Right renal pelvis (tissue), 4 donors: Measurements from ENCODE around the gene SPRING1. TPM values are rescaled to one million over a fixed set of nuclear protein-coding genes. Genes with fewer than 3 reads are reported as not detected.
"Not testable (repeated sequence)": the region's sequence is repeated elsewhere in the genome, so short reads cannot be mapped to it uniquely, and the experiment has no call there.

ENCODE experiments used
- DNase-seq, 4 donors: peaks; one replicate each; pipeline ENCODE4 v3.0.0-alpha.2; 2013; ENCODE audit warnings: low read depth in 4 of 4, low spot score in 3 of 4, missing footprints in 1 of 4
- polyA plus RNA-seq, 4 donors: library from polyadenylated mRNA; unstranded; fragments of 120-200 nt; gene quantifications; one replicate each; pipeline ENCODE4 v1.2.1, GENCODE V29; 2013; ENCODE audit not compliant: insufficient read length in 4 of 4

Gene SPRING1, protein sequence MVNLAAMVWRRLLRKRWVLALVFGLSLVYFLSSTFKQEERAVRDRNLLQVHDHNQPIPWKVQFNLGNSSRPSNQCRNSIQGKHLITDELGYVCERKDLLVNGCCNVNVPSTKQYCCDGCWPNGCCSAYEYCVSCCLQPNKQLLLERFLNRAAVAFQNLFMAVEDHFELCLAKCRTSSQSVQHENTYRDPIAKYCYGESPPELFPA
- polyA plus RNA-seq: 10 to 100 TPM; 35.3 to 39.9 (median 37.3) TPM

DNA sequence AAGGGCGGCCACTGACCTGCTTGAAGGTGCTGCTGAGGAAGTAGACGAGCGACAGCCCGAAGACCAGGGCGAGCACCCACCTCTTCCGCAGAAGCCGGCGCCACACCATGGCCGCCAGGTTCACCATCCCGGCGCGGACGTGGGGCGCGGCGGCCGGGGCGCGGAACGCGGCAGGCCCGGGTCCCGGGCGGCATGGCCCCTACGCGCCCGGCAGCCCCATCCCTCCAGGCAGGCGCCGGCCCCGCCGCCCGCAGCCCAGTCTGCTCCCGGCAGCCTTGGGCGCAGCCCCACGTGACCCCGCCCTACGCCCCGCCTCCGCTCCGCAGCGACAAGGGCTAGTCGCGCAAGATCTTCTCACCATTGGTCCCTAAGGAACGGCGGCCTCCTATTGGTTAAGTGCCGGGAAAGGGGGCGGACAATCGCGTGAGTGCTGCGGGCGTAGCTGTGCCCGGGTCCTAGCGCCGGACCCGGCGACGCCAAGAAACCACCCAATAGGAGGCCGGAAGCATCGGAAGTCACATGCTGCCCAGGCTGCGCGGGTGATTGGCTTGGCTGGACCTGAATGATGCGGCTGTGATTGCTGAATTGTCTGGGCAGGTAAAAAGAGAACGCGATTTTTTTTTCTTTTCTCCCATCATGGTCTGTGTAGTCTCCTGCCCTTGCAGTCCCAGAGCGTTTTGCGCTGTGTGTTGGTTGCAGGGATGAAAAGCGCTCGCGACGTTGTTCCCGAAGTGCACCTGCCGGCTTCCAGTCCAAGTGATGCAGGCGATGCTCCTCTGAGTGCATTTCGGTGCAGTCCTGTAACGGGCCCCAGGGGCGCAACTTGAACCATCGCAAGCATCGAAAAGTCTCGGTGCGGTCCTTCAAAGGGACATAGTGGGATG is at the start of gene SPRING1, which contains the start of gene RNFT2:
Gene SPRING1, minus strand, starts transcription at position 296 of the 884 bp plus-strand sequence. Its CDS starts 169 bp downstream, at position 127.
Gene RNFT2, plus strand, starts transcription at position 542 of the 884 bp plus-strand sequence. CDS start 2,183 bp downstream, outside the sequence.
- DNase-seq: peak; percentile 95 to 99 (median 98)

DNA sequence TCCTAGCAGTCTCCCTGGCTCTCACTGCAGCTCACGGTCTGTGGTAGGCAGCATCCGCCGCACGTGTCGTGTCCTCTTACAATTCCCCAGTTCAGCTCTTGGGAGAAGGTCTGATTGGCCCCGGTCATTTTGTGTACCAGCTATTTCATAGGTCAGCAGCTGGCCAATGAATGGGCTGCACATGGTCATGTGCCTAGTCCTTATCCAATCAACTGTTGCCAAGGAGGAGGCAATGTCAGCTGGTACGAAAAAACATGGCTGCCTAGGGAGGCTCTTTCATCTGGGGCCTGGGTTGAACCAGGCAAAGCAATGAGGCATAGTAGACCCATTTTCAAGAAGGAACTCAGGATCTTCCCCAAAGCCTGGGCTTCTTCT is 46.4 kb upstream of the SPRING1 start:
- DNase-seq: no peak

GRCh38 chr12:116783525-116784237 is 45.8 kb upstream of the SPRING1 start:
- DNase-seq: no peak

- DNase-seq: no peak
Measured at GRCh38 chr12:116780942-116781341, 43.1 kb upstream of the SPRING1 start.

DNA sequence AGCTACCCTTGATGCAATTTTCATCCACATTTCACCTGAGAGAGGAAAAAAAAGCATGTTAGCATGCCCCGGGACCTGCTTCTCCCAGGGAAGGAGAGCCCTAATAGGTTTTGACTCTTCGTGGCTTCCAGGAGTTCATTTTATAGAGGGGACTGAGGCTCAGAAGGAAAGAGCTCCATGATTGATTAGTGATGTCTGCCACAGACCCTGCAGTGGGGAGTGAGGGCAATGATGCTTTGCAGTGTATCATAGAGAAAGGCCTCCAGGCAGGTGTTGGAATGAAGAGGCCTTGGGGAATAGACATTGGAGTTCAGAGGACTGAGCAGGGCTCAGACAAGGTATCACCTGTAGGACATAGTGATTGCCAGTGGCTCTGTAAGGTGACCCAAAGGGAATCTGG is 41.7 kb upstream of the SPRING1 start:
- DNase-seq: no peak

- DNase-seq: no peak
Measured at GRCh38 chr12:116777245-116777644, 39.4 kb upstream of the SPRING1 start.

GRCh38 chr12:116774020-116774419 is 36.2 kb upstream of the SPRING1 start:
- DNase-seq: no peak

DNA sequence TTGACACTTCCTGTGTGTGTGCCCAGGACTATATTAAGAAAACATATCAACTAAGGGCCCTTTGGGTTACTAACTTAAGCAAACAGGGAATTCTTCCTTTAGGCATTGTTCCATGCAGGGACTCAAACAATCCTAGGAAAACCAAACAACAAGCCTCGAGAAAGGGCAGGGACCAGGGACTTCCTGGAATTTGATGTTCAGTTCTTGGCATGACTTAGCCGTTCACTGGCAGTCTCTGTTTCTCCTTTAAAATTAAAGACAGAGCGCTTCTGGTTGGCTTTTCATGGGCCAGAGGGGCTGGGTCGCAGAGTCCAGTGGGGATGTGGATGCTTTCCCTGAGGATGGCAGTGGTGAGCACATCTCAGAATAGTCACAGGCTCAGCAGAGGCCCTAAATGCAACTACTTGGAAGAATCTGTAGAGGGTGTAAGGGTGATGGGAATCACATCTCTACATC is 35.4 kb upstream of the SPRING1 start:
- DNase-seq: no peak

DNA sequence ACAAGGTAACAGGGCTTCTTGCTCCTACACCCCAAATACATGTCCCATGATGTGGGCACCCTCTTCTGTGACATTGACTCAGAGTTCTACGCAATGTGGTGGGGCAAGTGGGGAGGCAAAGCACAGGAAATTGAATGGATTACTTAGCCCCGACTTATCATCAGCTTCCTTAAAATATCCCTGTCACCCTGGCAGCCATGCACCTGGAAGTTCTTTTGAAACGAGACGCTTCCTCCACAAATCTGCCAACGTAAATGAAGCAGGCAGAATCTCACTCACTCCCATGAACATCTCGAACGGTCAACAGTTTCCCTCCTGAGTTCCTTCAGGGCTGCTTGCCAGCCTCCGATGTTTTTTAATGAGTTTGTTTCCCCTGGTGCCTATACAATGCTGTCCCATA is 33.8 kb upstream of the SPRING1 start:
- DNase-seq: no peak

- no peak for DNase-seq
Measured at GRCh38 chr12:116766746-116767145, 28.9 kb upstream of the SPRING1 start.

GRCh38 chr12:116766285-116766684 is 28.4 kb upstream of the SPRING1 start:
- DNase-seq: no peak

DNA sequence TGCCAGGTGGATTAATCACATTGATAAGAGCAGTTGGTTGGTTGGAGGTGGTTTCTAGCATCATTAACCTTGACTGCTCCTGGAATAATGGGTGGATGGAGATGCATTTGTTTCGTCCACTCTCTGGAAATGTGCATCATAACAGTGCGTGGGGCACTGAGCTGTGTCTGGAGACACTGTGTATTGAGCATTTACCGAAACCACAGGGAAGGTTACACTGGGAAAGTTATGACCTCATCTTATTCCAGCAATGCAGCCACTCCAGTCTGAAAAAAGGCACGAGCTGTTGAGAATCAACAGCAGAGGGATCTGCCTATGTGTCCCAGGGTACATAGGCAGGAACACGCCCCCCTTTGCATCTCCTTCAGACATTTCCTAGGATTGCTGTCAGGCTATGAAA is 27.4 kb upstream of the SPRING1 start:
- no peak for DNase-seq

- DNase-seq: no peak
Measured at GRCh38 chr12:116761499-116761898, 23.6 kb upstream of the SPRING1 start.

DNA sequence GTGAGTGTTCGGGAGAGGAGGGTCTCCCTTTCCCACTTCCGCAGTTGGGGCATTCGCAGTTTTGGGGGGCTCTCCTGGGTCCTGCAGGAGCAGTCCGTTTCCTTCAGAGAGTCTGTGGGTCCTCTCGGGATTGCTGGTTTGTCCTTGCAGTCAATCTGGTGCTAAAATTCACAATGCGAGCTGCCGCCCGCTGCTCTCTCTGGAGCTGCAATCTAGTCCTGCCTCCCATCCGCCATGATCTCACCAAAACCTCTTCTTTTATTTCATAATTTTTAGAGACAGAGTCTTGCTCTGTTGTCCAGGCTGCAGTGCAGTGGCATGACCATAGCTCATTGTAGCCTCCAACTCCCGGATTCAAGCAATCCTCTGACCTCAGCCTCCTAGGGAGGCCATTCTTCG is 22.8 kb upstream of the SPRING1 start:
- DNase-seq: no peak

GRCh38 chr12:116759783-116760621 is 22.1 kb upstream of the SPRING1 start:
- DNase-seq: no peak

DNA sequence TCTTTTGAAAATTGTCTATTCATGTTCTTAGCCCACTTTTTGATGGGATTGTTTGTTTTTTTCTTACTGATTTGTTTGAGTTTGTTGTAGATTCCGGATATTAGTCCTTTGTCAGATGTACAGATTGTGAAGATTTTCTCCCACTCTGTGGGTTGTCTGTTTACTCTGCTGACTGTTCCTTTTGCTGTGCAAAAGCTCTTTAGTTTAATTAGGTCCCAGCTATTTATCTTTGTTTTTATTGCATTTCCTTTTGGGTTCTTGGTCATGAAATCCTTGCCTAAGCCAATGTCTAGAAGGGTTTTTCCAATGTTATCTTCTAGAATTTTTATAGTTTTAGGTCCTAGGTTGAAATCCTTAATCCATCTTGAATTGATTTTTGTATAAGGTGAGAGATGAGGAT is 16.9 kb upstream of the SPRING1 start:
- DNase-seq: not testable (repeated sequence)

DNA sequence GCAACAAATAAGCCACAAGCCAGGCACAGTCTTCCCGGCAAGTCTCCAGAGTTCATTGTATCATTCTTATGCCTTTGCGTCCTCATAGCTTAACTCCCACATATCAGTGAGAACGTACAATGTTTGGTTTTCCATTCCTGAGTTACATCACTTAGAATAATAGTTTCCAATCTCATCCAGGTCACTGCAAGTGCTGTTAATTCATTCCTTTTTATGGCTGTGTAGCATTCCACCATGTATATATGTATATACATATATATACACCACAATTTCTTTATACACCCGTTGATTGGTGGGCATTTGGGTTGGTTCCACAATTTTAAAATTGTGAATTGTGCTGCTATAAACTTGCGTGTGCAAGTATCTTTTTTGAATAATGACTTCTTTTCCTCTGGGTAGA is 16.2 kb upstream of the SPRING1 start:
- DNase-seq: not testable (repeated sequence)

DNA sequence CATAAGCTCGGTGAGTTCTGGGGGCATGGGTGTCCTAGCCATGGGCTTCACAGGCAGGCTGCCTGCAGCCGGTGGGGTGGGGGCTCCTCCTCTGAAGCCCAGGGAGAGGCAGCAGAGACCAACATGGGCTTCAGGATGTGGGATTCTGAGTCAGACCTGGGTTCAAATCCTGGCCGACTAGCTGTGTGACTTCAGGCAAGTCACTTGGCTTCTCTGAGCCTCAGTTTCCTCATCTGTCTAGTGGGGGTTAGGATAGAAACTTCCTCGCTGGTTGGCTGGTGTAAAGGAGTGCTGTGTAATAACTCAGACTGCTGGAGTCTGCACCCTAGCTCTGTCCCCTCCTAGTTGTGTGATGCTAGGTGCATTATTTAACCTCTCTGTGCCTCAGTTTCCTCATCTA is 12.4 kb upstream of the SPRING1 start:
- DNase-seq: no peak

DNA sequence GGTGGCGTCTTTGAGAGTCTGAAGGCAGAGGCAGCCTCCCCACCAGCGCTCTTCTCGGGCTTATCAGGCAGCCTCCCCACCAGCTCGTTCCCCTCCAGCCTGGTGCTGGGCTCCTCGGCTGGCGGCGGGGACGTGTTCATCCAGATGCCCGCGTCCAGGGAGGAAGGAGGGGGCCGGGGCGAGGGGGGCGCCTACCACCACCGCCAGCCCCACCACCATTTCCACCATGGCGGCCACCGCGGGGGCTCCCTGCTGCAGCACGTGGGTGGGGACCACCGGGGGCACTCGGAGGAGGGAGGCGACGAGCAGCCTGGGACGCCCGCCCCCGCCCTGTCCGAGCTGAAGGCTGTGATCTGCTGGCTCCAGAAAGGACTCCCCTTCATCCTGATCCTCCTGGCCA is 12.0 kb upstream of the SPRING1 start:
- DNase-seq: no peak

DNA sequence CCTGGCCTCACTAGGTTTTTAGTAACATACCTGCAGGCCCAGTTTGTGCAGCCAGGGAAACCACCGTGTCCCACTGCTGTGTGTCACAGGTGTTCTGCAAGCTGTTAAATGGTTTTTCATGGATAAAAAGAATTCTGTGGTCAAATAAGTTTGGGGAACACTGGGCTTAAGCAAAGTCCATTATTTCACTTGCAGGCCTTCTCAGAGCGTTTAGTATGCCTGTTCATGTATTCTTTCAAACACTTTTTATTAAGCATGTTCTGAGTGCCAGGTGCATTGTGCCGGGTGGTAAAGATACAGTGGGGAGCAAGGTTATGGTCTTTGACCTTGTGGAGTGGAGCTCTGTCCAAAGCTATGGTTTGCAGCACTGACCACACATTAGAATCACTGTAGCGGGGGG is 7.7 kb upstream of the SPRING1 start:
- no peak for DNase-seq
